OCI-LY3 (cell line): ENCODE data around the gene CCL28.

Experiments
- H2AFZ ChIP-seq: fragments of 200-600, 300-600 bp; shearing (Covaris generic); 2 replicates; pipeline ENCODE4 v1.6.0; 2014; ENCODE audit warnings: antibody characterized with exemption, low read depth, low read length
- H3K27ac ChIP-seq: fragments of 200-600, 300-600 bp; sonication (generic); 2 replicates; pipeline ENCODE4 v1.5.1; 2014; ENCODE audit warnings: mild to moderate bottlenecking, low read length, moderate library complexity, mixed read lengths
- H3K27me3 ChIP-seq: fragments of 200-600, 300-600 bp; sonication (generic); 2 replicates; pipeline ENCODE4 v1.6.1; 2014; ENCODE audit warnings: low read depth, low read length, mixed read lengths
- H3K36me3 ChIP-seq: fragments of 200-600, 300-600 bp; sonication (generic); replicated peaks from 2 replicates; pipeline ENCODE3; 2014; ENCODE audit warnings: low read depth, low read length, mixed read lengths
- H3K4me1 ChIP-seq: fragments of 300-600, 200-600 bp; sonication (generic); 2 replicates; pipeline ENCODE4 v1.6.1; 2014; ENCODE audit warnings: low read length, mixed read lengths
- H3K4me2 ChIP-seq: fragments of 200-600, 300-600 bp; sonication (generic); 2 replicates; pipeline ENCODE4 v1.6.1; 2014; ENCODE audit warnings: low read length, mixed read lengths
- H3K4me3 ChIP-seq: fragments of 300-600, 200-600 bp; sonication (generic); 2 replicates; pipeline ENCODE4 v1.5.1; 2014; ENCODE audit warnings: antibody characterized with exemption, mild to moderate bottlenecking, low read length, moderate library complexity
- H3K79me2 ChIP-seq: fragments of 300-600, 200-600 bp; shearing (Covaris generic); 2 replicates; pipeline ENCODE4 v1.6.1; 2014; ENCODE audit warnings: mild to moderate bottlenecking, low read length, mixed read lengths
- H3K9ac ChIP-seq: fragments of 300-600, 200-600 bp; shearing (Covaris generic); 2 replicates; pipeline ENCODE4 v1.6.0; 2014; ENCODE audit warnings: mild to moderate bottlenecking, low read length, moderate library complexity
- H3K9me3 ChIP-seq: fragments of 200-600, 300-600 bp; shearing (Covaris generic); 2 replicates; pipeline ENCODE4 v1.6.1; 2014; ENCODE audit warnings: low read length, mixed read lengths; ENCODE audit not compliant: insufficient read depth
- H4K20me1 ChIP-seq: fragments of 200-600, 300-600 bp; sonication (generic); 2 replicates; pipeline ENCODE4 v1.6.1; 2016; ENCODE audit warnings: low read length, mixed read lengths; ENCODE audit not compliant: insufficient read depth
- EZH2phosphoT487 ChIP-seq: fragments of 200-600 bp; shearing (Covaris generic); IDR thresholded peaks from 2 replicates; pipeline ENCODE4 v1.6.1; 2018; ENCODE audit warnings: antibody characterized with exemption, mixed run types, low read depth
- TF ChIP-seq, protein P1 (sequence below): fragments of 200-600, 300-600 bp; sonication (generic); IDR thresholded peaks from 2 replicates; pipeline ENCODE4 v1.5.1; 2014; ENCODE audit warnings: antibody characterized with exemption, low read length, low read depth

CCL28 gene

DNA sequence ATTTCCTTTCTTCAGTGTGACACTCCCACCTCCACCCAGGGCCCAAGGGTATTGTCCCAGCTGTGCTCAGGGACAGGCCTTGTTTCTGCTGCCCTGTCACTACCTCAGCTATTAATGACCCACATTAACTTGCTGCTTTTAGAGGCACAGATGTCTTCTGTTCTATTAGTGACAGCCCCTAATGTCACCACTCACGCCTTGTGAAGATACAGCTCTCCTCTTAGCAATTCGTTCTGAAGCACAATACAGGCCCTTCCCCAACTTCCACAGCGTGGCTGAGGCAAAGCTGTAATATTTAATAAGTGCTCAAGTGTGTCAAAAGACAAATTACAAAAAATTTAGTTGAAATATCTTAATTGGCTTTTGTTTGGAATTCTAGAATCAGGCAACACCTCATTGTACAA lies 54.3 kb downstream of the CCL28 start:
- TF ChIP-seq, protein P1, sequence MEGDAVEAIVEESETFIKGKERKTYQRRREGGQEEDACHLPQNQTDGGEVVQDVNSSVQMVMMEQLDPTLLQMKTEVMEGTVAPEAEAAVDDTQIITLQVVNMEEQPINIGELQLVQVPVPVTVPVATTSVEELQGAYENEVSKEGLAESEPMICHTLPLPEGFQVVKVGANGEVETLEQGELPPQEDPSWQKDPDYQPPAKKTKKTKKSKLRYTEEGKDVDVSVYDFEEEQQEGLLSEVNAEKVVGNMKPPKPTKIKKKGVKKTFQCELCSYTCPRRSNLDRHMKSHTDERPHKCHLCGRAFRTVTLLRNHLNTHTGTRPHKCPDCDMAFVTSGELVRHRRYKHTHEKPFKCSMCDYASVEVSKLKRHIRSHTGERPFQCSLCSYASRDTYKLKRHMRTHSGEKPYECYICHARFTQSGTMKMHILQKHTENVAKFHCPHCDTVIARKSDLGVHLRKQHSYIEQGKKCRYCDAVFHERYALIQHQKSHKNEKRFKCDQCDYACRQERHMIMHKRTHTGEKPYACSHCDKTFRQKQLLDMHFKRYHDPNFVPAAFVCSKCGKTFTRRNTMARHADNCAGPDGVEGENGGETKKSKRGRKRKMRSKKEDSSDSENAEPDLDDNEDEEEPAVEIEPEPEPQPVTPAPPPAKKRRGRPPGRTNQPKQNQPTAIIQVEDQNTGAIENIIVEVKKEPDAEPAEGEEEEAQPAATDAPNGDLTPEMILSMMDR = no peak
- TF ChIP-seq EZH2phosphoT487 = no peak
- H3K4me3 ChIP-seq = no peak overlapping the region
- no peak overlapping the region for H2AFZ ChIP-seq
- H3K4me1 ChIP-seq = no peaks in the 10 kb centered on the region
- no peaks in the 10 kb centered on the region for H3K79me2 ChIP-seq
- no peaks in the 10 kb centered on the region for H3K9me3 ChIP-seq
- H4K20me1 ChIP-seq = no peaks in the 10 kb centered on the region
- no peak overlapping the region for H3K27ac ChIP-seq
- H3K27me3 ChIP-seq = no peaks in the 10 kb centered on the region
- H3K9ac ChIP-seq = no peak overlapping the region
- H3K4me2 ChIP-seq = no peak overlapping the region
- H3K36me3 ChIP-seq = no peaks in the 10 kb centered on the region

DNA sequence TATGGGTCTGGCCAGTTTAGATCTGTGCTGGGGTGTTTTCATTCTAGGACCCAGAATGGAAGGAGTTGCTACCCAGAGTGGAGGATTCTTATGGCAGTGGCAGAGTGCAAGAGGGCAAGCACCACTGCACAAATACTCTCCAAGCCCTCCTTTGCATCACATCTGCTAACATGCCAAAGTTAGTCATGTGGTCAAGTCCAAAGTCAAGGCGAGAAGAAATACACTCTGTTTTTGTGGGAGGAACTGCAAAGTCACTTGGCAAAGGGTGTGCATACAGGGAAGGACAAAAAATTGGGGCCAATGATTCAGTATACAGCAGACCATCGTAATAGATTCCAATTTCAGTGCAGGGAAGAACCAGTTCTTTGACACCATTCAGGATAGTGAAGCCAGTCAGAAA lies 55.1 kb downstream of the CCL28 start:
- H4K20me1 ChIP-seq = no peaks in the 10 kb centered on the region
- no peaks in the 10 kb centered on the region for H3K36me3 ChIP-seq
- no peak overlapping the region for H3K27ac ChIP-seq
- H3K9ac ChIP-seq = no peak overlapping the region
- TF ChIP-seq, protein P1 = no peak
- TF ChIP-seq EZH2phosphoT487 = no peak
- H3K4me2 ChIP-seq = no peak overlapping the region
- no peaks in the 10 kb centered on the region for H3K4me1 ChIP-seq
- no peaks in the 10 kb centered on the region for H3K9me3 ChIP-seq
- no peak overlapping the region for H3K4me3 ChIP-seq
- H3K79me2 ChIP-seq = no peaks in the 10 kb centered on the region
- no peak overlapping the region for H2AFZ ChIP-seq
- no peaks in the 10 kb centered on the region for H3K27me3 ChIP-seq

DNA sequence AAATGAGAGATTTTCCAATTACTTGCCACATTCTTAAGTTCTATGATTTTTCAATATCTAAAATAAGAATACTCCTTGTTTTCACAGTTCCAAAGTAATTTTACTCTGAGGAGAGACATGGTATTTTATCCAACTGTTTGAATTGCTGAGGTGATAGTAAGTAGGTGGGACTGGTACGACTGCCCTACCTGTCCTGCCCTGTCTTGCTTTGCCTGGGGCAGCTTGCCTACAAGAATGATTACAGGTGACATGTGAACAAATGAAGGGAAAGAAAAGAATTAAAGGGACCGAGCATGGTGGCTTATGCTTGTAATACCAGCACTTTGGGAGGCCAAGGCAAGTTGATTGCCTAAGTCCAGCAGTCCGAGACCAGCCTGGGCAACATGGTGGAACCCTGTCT lies 57.4 kb downstream of the CCL28 start:
- no peak overlapping the region for H2AFZ ChIP-seq
- no peak overlapping the region for H3K4me2 ChIP-seq
- no peak overlapping the region for H3K9ac ChIP-seq
- no peak overlapping the region for H3K27ac ChIP-seq
- no peaks in the 10 kb centered on the region for H3K79me2 ChIP-seq
- H3K9me3 ChIP-seq = no peaks in the 10 kb centered on the region
- H3K4me1 ChIP-seq = no peaks in the 10 kb centered on the region
- no peak overlapping the region for H3K4me3 ChIP-seq
- H3K36me3 ChIP-seq = no peaks in the 10 kb centered on the region
- TF ChIP-seq, protein P1 = no peak
- TF ChIP-seq EZH2phosphoT487 = no peak
- H4K20me1 ChIP-seq = no peaks in the 10 kb centered on the region
- no peaks in the 10 kb centered on the region for H3K27me3 ChIP-seq

DNA sequence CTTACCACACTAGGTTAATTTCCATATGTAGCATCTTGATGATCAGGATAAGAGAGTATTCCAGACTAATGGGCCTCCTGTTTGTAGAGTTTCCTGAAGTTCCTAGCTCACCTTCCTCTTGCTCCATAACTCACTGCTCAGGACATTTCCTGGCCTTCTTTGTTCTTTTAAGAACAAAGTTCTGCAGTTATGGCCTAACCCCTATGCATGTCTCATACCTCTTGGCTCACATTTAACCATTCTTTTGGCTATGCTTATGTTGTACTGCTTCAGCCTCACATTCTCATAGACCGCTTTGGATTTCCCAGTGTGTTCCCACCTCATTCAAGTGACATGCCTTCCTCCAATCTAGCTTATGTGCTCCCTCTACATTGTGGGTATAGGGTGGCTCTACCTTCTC lies 58.5 kb downstream of the CCL28 start:
- no peak overlapping the region; the same call in 1 of the 2 replicates for H2AFZ ChIP-seq
- no peak overlapping the region for H3K27ac ChIP-seq
- H3K27me3 ChIP-seq = no peaks in the 10 kb centered on the region
- no peaks in the 10 kb centered on the region for H3K36me3 ChIP-seq
- H3K9me3 ChIP-seq = no peaks in the 10 kb centered on the region
- H3K9ac ChIP-seq = no peak overlapping the region
- no peak overlapping the region for H3K4me2 ChIP-seq
- no peak overlapping the region for H3K4me3 ChIP-seq
- H3K79me2 ChIP-seq = no peaks in the 10 kb centered on the region
- no peak for TF ChIP-seq EZH2phosphoT487
- TF ChIP-seq, protein P1 = no peak
- no peaks in the 10 kb centered on the region for H4K20me1 ChIP-seq
- H3K4me1 ChIP-seq = no peaks in the 10 kb centered on the region
